Measurements from ENCODE around the gene NSD1. TPM values are rescaled to one million over a fixed set of nuclear protein-coding genes. Genes with fewer than 3 reads are reported as not detected.

The NSD1 gene
- total and polyA plus RNA-seq, 2 of the 8 experiments (the other 6 are each of a cell fraction or from before 2014, with no cell fraction given), result 22.8 to 168 TPM

DNA sequence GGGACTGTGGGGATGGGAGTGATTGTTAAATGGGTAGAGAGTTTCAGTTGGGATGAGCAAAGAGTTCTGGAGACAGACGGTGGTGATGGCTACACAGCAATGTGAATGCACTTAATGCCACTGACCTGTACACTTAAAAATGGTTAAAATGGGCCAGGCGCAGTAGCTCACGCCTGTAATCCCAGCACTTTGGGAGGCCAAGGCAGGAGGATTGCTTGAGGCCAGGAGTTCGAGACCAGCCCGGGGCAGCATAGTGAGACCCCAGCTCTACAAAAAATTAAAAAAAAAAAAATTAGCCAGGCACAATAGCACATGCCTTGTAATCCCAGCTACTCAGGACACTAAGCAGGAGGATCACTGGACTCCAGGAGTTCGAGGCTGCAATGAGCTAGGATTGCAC is 210.2 kb downstream of the NSD1 start (continued):
- TF ChIP-seq RFX5 (IDR thresholded peaks at IDR 0.05; ENCODE audit: borderline replicate concordance, low read depth, low read length), result no peak
- TF ChIP-seq ASH2L (IDR thresholded peaks at IDR 0.05; ENCODE audit: low read length), result no peak
- no peak for TF ChIP-seq CHD7 (IDR thresholded peaks at IDR 0.05; ENCODE audit: insufficient replicate concordance, low read length)
- TF ChIP-seq E2F6 (IDR thresholded peaks at IDR 0.05), result no peak
- no peak for TF ChIP-seq HDAC2 (IDR thresholded peaks at IDR 0.05; ENCODE audit: borderline replicate concordance in 1 of 2, low read depth in 2 of 2, low read length in 2 of 2)
- TF ChIP-seq SAP30 (IDR thresholded peaks at IDR 0.05; ENCODE audit: insufficient read depth, insufficient replicate concordance, low read length), result no peak
- no peak for TF ChIP-seq JUND (IDR thresholded peaks at IDR 0.05; ENCODE audit: low read length)
- TF ChIP-seq BCL11A (IDR thresholded peaks at IDR 0.05; ENCODE audit: low read depth in 2 of 2, low read length in 2 of 2), result no peak
